ENCODE results near the gene RNF2. TPM values are rescaled to one million over a fixed set of nuclear protein-coding genes. Genes with fewer than 3 reads are reported as not detected.
"Not testable (repeated sequence)": the region's sequence is repeated elsewhere in the genome, so short reads cannot be mapped to it uniquely, and the experiment has no call there.

RNF2 gene
- total RNA-seq = 10 to 100 TPM; 53.5 to 69.9 TPM
- 10 to 100 TPM; 45.0 to 61.7 TPM for polyA plus RNA-seq (ENCODE audit: insufficient read length in 2 of 2)
- long read RNA-seq, donor 1, transcript RNF2-202 (7 exons, 3,606 nt) = major isoform, 10 of 11 reads
- long read RNA-seq, donor 1, partial matches to known transcripts = 0 of 11 reads
- long read RNA-seq, donor 1, other reads (novel, unspliced or antisense) = 0 of 11 reads
- long read RNA-seq, donor 2, transcript RNF2-202 (7 exons, 3,606 nt) = major isoform, 8 of 8 reads
- long read RNA-seq, donor 2, partial matches to known transcripts = 0 of 8 reads
- long read RNA-seq, donor 2, other reads (novel, unspliced or antisense) = 0 of 8 reads
- long read RNA-seq, donor 3, transcript RNF2-202 (7 exons, 3,606 nt) = major isoform, 8 of 13 reads
- long read RNA-seq, donor 3, partial matches to known transcripts = 5 of 13 reads
- long read RNA-seq, donor 3, other reads (novel, unspliced or antisense) = 0 of 13 reads
- long read RNA-seq, donor 4, transcript RNF2-202 (7 exons, 3,606 nt) = major isoform, 8 of 8 reads
- long read RNA-seq, donor 4, partial matches to known transcripts = 0 of 8 reads
- long read RNA-seq, donor 4, other reads (novel, unspliced or antisense) = 0 of 8 reads

DNA sequence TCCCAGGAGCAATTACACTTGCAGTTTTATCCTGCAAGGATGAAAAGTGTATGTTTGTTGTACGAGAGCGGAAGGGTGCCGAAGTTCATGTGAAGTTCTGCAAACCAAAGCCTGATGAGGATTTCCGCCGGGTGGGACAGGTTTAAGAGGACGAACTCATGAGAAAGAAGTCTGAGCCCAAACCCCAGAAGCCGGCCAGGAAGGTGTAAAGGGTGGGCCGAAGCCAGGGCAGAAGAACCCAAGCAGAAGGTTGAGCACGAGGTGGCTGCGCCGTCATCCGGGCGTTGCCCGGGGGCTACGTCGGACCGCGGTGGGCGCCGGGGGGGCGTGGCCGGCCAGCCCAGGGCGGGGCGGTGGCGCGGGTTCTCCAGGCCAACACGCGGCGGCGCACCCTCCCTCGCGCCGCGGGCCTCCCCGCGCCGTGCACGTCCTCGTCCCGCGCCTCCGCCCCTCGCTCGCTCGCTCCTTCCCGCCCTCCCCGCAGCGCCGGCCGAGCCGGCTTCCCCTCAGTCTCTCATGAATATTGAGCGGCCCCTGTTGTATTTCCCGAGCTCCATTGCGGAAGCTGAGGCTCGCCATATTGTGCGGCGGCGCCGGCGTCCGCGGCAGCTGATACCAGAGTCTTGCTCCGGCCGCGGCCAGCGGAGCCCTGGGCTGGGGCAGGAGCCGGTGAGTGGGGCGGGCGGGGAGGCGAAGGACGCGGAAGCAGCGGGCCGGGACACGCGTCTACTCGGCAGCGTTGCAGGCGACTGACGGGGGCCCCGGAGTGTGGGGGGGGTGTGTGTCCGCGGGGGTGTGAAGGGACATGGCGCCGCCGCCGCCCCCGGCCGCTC, at the start of gene RNF2:
Gene RNF2 (plus strand): TSS at position 578 of the 833 bp plus-strand sequence. CDS start 41,996 bp downstream, outside the sequence.
- H3K9me3 ChIP-seq (ENCODE audit: control insufficient read depth, insufficient read depth, low read length) = no peaks in the 10 kb centered on the region
- H3K27ac ChIP-seq (ENCODE audit: low read depth, low read length) = peak within 1 kb of the TSS; percentile 80
- DNase-seq (ENCODE audit: low read depth in 4 of 6, low spot score in 6 of 6) = peak; percentile 52 to 96 (median 72)
- peak within 1 kb of the TSS; percentile 80 for H3K4me3 ChIP-seq (ENCODE audit: low read depth, low read length)
- peaks cover 5% of the 10 kb centered on the region for H3K4me1 ChIP-seq (ENCODE audit: control insufficient read depth, insufficient read depth, low read length)
- no peaks in the 10 kb centered on the region for H3K27me3 ChIP-seq (ENCODE audit: control insufficient read depth, insufficient read depth, low read length)
- 2% methylated on average over 89 of the region's 89 CpGs for WGBS (ENCODE audit: insufficient coverage)
- H3K36me3 ChIP-seq (ENCODE audit: control insufficient read depth, insufficient read depth, low read length) = no peaks in the 10 kb centered on the region

DNA sequence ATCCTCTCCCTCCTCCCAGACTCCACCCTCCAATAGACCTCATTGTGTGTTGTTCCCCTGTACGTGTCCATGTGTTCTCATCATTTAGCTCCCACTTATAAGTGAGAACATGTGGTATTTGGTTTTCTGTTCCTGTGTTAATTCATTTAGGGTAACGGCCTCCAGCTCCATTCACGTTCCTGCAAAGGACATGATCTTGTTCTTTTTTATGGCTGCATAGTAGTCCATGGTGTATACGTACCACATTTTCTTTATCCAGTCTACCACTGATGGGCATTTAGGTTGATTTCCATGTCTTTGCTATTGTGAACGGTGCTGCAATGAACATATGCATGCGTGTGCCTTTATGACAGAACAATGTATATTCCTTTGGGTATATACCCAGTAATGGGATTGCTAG, 45.4 kb upstream of the RNF2 start:
- no CpG with 5 or more reads among the region's 6 CpGs for WGBS (ENCODE audit: insufficient coverage)

DNA sequence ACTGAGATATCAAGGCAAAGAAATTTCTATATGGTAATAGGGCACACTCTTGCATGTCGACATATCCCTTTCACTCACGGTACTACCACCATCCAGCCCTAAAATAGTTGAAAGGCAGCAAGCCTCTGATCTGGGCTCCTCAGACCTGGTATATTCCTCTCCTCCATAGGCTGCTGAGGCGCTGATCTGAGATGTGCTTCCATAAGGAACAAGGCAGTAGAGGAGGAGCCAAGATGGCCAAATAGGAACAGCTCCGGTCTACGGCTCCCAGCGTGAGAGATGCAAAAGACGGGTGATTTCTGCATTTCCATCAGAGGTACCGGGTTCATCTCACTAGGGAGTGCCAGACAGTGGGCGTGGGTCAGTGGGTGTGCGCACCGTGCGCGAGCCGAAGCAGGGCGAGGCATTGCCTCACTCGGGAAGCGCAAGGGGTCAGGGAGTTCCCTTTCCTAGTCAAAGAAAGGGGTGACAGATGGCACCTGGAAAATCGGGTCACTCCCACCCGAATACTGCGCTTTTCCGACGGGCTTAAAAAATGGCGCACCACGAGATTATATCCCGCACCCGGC, 44.0 kb upstream of the RNF2 start:
- H3K4me3 ChIP-seq (ENCODE audit: low read depth, low read length); H3K4me1 ChIP-seq (ENCODE audit: control insufficient read depth, insufficient read depth, low read length); H3K36me3 ChIP-seq (ENCODE audit: control insufficient read depth, insufficient read depth, low read length); H3K27ac ChIP-seq (ENCODE audit: low read depth, low read length); DNase-seq (ENCODE audit: low read depth in 4 of 6, low spot score in 6 of 6); H3K9me3 ChIP-seq (ENCODE audit: control insufficient read depth, insufficient read depth, low read length); H3K27me3 ChIP-seq (ENCODE audit: control insufficient read depth, insufficient read depth, low read length): not testable (repeated sequence)
- WGBS (ENCODE audit: insufficient coverage) = 83% methylated on average over 4 of the region's 26 CpGs

More for the DNA sequence above, 45.4 kb upstream of the RNF2 start:
- H3K27me3 ChIP-seq (ENCODE audit: control insufficient read depth, insufficient read depth, low read length); H3K9me3 ChIP-seq (ENCODE audit: control insufficient read depth, insufficient read depth, low read length); H3K4me3 ChIP-seq (ENCODE audit: low read depth, low read length); H3K36me3 ChIP-seq (ENCODE audit: control insufficient read depth, insufficient read depth, low read length); H3K27ac ChIP-seq (ENCODE audit: low read depth, low read length); DNase-seq (ENCODE audit: low read depth in 4 of 6, low spot score in 6 of 6); H3K4me1 ChIP-seq (ENCODE audit: control insufficient read depth, insufficient read depth, low read length): not testable (repeated sequence)

DNA sequence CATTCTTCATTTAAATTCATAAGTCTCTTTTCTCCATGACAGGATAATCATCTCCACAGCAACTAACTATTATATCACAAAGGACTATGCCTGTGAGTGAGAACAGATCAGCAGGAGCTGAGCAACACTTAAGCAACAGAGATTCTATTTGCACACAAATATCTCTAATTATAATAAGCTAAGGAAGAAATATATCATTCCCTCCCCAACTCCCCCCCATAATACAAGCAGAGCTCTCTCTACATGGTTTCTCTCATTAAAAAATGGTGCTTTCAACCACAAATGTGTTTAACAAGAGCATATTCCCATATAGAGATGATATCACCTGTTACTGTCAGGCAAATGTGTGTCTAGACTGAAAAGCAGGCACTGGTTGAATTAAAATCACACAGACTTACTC, 36.5 kb upstream of the RNF2 start:
- Histone ChIP-seq H3K27me3 (ENCODE audit: control insufficient read depth, insufficient read depth, low read length) (no peaks in the 10 kb centered on the region), H3K27ac (ENCODE audit: low read depth, low read length) (no peak overlapping the region), H3K36me3 (ENCODE audit: control insufficient read depth, insufficient read depth, low read length) (no peaks in the 10 kb centered on the region), H3K4me3 (ENCODE audit: low read depth, low read length) (no peak overlapping the region), H3K9me3 (ENCODE audit: control insufficient read depth, insufficient read depth, low read length) (no peaks in the 10 kb centered on the region), H3K4me1 (ENCODE audit: control insufficient read depth, insufficient read depth, low read length) (no peaks in the 10 kb centered on the region)
- DNase-seq (ENCODE audit: low read depth in 4 of 6, low spot score in 6 of 6) = peak in 2 of 6 donors; percentile 27 to 85

DNA sequence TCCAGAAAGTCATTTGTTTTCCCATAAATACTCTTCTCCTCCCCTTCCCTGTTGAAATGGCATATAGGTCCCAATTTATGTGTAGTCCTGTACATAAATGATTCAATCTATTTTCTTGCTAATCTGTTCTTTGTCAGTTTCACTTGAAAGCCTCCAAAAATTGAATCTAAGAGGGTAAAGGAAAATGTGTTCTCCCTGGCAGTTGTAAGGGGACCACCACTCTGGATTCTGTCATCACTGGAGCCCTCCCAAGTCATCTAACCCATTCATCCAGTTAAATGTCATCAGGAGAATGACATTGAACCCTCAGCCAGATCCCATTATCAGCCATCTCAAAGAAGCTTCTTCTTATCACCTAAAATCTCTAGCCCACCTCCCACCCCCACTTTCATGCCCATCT, 35.0 kb upstream of the RNF2 start:
- H3K4me1 ChIP-seq (ENCODE audit: control insufficient read depth, insufficient read depth, low read length) = no peaks in the 10 kb centered on the region
- H3K36me3 ChIP-seq (ENCODE audit: control insufficient read depth, insufficient read depth, low read length) = no peaks in the 10 kb centered on the region
- no peaks in the 10 kb centered on the region for H3K27me3 ChIP-seq (ENCODE audit: control insufficient read depth, insufficient read depth, low read length)
- no peak overlapping the region for H3K27ac ChIP-seq (ENCODE audit: low read depth, low read length)
- no peaks in the 10 kb centered on the region for H3K9me3 ChIP-seq (ENCODE audit: control insufficient read depth, insufficient read depth, low read length)
- no peak overlapping the region for H3K4me3 ChIP-seq (ENCODE audit: low read depth, low read length)
- no peak for DNase-seq (ENCODE audit: low read depth in 4 of 6, low spot score in 6 of 6)

DNA sequence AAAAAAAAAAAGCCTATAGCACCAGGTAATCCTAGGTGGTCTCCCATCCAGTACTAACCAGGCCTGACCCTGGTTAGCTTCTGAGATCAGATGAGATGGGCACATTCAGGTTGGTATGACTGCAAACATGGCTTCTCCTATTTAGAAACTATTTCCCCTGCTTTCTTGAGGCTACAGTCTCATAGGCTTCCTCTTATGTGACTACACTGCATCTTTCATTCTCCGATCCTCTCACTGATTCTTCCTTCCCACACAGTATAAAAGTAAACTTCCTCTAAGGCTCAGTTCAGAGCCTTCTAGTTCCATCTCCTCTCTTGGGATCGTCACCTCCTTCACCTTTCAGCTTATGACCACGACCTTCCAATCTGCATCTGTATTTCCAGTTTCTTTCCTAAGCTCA, 30.4 kb upstream of the RNF2 start:
- WGBS (ENCODE audit: insufficient coverage) = 76% methylated on average over 3 of the region's 3 CpGs
- no peak overlapping the region for H3K27ac ChIP-seq (ENCODE audit: low read depth, low read length)
- H3K4me3 ChIP-seq (ENCODE audit: low read depth, low read length) = no peak overlapping the region
- H3K36me3 ChIP-seq (ENCODE audit: control insufficient read depth, insufficient read depth, low read length) = no peaks in the 10 kb centered on the region
- H3K27me3 ChIP-seq (ENCODE audit: control insufficient read depth, insufficient read depth, low read length) = no peaks in the 10 kb centered on the region
- H3K9me3 ChIP-seq (ENCODE audit: control insufficient read depth, insufficient read depth, low read length) = no peaks in the 10 kb centered on the region
- DNase-seq (ENCODE audit: low read depth in 4 of 6, low spot score in 6 of 6) = no peak
- no peaks in the 10 kb centered on the region for H3K4me1 ChIP-seq (ENCODE audit: control insufficient read depth, insufficient read depth, low read length)

DNA sequence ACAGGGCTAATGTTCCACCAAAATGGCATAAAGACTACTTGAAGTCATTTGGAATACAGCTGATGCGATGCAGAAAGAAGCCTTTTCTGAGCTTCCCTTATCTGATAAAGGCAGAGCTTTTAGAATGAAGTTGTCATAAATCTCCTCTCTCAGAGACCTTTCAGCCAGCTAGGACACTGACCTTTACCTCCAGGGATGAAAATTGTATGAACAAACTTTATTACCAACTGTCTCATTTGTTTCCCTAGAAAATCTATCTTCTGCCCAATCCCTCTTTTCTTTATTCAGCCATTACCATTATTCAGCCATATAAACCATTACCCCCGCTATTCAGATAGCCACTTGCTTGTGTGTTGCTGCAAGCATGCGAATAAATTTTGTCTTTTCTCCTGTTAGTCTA, 29.7 kb upstream of the RNF2 start:
- H3K27ac ChIP-seq (ENCODE audit: low read depth, low read length) = no peak overlapping the region
- no peaks in the 10 kb centered on the region for H3K9me3 ChIP-seq (ENCODE audit: control insufficient read depth, insufficient read depth, low read length)
- WGBS (ENCODE audit: insufficient coverage) = no CpG with 5 or more reads among the region's 3 CpGs
- no peaks in the 10 kb centered on the region for H3K27me3 ChIP-seq (ENCODE audit: control insufficient read depth, insufficient read depth, low read length)
- no peaks in the 10 kb centered on the region for H3K36me3 ChIP-seq (ENCODE audit: control insufficient read depth, insufficient read depth, low read length)
- no peaks in the 10 kb centered on the region for H3K4me1 ChIP-seq (ENCODE audit: control insufficient read depth, insufficient read depth, low read length)
- H3K4me3 ChIP-seq (ENCODE audit: low read depth, low read length) = no peak overlapping the region
- peak in 1 of 6 donors; percentile 19 for DNase-seq (ENCODE audit: low read depth in 4 of 6, low spot score in 6 of 6)

DNA sequence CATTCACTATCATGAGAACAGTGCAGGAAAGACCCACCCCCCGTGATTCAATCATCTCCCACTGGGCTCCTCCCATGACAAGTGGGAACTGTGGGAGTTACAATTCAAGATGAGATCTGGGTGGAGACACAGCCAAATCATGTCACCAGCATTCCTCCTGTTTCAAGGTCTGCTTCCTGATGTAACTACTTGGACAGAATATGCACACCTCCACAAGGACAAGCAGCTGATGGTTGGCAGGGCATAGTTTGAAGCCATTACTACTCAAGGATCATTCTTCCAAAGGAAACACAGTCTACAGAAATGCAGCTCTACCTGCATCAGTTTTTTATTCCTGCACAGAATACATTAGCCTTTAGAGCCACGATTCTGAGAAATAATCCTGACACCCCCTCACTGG, 28.5 kb upstream of the RNF2 start:
- DNase-seq (ENCODE audit: low read depth in 4 of 6, low spot score in 6 of 6) = no peak
- WGBS (ENCODE audit: insufficient coverage) = no CpG with 5 or more reads among the region's 2 CpGs
- Histone ChIP-seq H3K4me3 (ENCODE audit: low read depth, low read length) (no peak overlapping the region), H3K27ac (ENCODE audit: low read depth, low read length) (no peak overlapping the region), H3K4me1 (ENCODE audit: control insufficient read depth, insufficient read depth, low read length) (no peaks in the 10 kb centered on the region), H3K9me3 (ENCODE audit: control insufficient read depth, insufficient read depth, low read length) (no peaks in the 10 kb centered on the region), H3K36me3 (ENCODE audit: control insufficient read depth, insufficient read depth, low read length) (no peaks in the 10 kb centered on the region), H3K27me3 (ENCODE audit: control insufficient read depth, insufficient read depth, low read length) (no peaks in the 10 kb centered on the region)

DNA sequence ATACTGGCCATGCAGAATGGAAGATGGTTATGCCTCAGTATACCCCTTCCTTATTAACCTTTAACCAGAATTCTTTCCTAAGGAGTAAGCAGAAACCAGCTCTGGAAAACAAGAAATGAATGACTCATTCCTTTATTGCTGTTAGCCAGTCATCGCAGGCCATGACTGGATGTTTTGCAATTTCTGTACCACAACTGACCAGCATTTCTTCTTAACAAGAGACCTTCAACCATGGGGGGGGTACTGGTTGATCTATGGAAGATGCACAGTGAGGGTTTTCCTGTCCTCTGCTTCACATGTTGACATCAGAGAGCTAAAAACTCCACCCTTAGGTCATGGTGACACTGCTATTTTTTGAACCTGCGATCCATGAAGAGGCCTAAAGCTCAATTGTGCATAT, 28.0 kb upstream of the RNF2 start:
- WGBS (ENCODE audit: insufficient coverage) = no CpG with 5 or more reads among the region's 2 CpGs
- Histone ChIP-seq H3K27ac (ENCODE audit: low read depth, low read length) (no peak overlapping the region), H3K4me3 (ENCODE audit: low read depth, low read length) (no peak overlapping the region), H3K4me1 (ENCODE audit: control insufficient read depth, insufficient read depth, low read length) (no peaks in the 10 kb centered on the region), H3K27me3 (ENCODE audit: control insufficient read depth, insufficient read depth, low read length) (no peaks in the 10 kb centered on the region), H3K9me3 (ENCODE audit: control insufficient read depth, insufficient read depth, low read length) (no peaks in the 10 kb centered on the region), H3K36me3 (ENCODE audit: control insufficient read depth, insufficient read depth, low read length) (no peaks in the 10 kb centered on the region)
- DNase-seq (ENCODE audit: low read depth in 4 of 6, low spot score in 6 of 6) = no peak
